ENCODE results near the gene SVBP. TPM values are rescaled to one million over a fixed set of nuclear protein-coding genes. Genes with fewer than 3 reads are reported as not detected.

The SVBP gene
- total and polyA plus RNA-seq, 2 of the 8 experiments (the other 6 are each of a cell fraction or from before 2014, with no cell fraction given) = 29.7 to 30.2 TPM

DNA sequence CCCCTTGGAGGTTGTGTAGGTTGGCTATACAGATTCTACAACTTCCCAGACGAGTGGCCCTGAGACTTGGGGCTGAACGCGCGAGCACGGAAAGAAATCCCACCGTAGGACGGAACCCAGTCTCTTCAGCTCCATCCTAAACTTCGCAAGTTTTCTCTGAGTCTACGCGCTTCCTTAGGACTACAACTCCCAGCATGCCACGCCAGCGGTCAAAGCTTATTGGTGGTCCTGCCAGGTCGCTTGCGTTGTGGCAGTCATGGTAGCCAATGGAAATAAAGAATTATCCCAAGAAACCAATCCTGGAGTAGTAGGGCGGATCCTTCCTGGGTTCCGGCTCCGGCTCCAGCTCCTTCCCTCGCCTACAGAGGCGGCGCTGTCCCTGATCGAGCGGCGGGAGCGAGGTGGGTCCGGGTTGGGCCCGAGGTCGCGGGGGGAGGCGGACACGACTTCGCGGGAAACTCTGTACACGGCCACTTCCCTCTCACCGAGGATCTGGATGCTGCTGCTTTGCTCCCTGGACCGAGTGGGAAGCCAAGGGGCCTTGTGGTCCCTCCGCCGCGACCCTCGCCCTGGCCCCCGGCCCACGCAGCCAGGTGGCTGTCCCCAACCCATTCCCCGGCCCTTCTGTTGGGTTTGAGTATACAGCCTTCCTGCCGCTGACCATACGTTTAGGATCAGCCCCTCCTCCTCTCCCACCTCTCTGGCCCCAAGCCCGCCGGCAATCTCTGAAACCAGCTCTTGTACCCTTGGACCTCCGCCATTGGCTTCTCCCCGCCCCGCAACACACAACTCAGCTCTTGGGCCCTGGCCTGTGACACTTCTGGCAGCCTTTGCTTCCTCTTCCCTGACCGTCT, 29.3 kb upstream of the SVBP start, which contains the start of gene ZNF691:
ZNF691 (plus strand) TSS at position 357 of the 854 bp plus-strand sequence. CDS start 3,046 bp downstream, outside the sequence.
- H3K4me3 ChIP-seq (ENCODE audit: extremely low read depth in 1 of 4, insufficient read depth in 2 of 4, low read depth in 3 of 4, low read length in 4 of 4) = peak within 1 kb of the TSS; percentile 79 to 82 (median 81)
- peaks cover 0 to 6% of the 10 kb centered on the region in 2 experiments for H4K20me1 ChIP-seq (replicated peaks in 1 of 2; ENCODE audit: control insufficient read depth in 1 of 2, insufficient read depth in 2 of 2, low read length in 2 of 2)
- DNase-seq (ENCODE audit: low read depth in 1 of 2, low spot score in 2 of 2) (peak; percentile 84 to 86), FAIRE-seq (peak; percentile 95)
- H3K23ac ChIP-seq (ENCODE audit: insufficient read length) = no peak within 1 kb of the TSS
- H4K91ac ChIP-seq (replicated peaks; ENCODE audit: insufficient read length, low read length) = no peak within 1 kb of the TSS
- peak within 1 kb of the TSS; percentile 45 for H2AFZ ChIP-seq (ENCODE audit: low read length)
- H3K23me2 ChIP-seq (ENCODE audit: low read depth, low read length) = peaks cover 12% of the 10 kb centered on the region
- peak within 1 kb of the TSS; percentile 54; the same call in 1 of the 2 replicates for H2BK5ac ChIP-seq (ENCODE audit: low read depth, low read length)
- peak within 1 kb of the TSS; percentile 82 for H3K4ac ChIP-seq (replicated peaks; ENCODE audit: insufficient read length, low read depth, low read length)
- peak within 1 kb of the TSS; percentile 88; the same call in 1 of the 2 replicates for H4K8ac ChIP-seq (ENCODE audit: extremely low read depth, insufficient read depth, low read length)
- no peak within 1 kb of the TSS; the same call in 1 of the 2 replicates for H2AK5ac ChIP-seq (ENCODE audit: low read depth, low read length)
- CTCF ChIA-PET (ENCODE audit: partially characterized antibody) = interaction anchor here (0.6 to 5.0 kb wide), 21 partner anchors 8 to 245 kb away, joined by 3 to 30 read pairs (median 3); partner anchors contain the start of genes C1orf50, ERMAP and P3H1
- H4K5ac ChIP-seq (ENCODE audit: insufficient read length, low read depth, low read length) = peak within 1 kb of the TSS; percentile 54
- H3K18ac ChIP-seq (ENCODE audit: extremely low read depth, low read length) = peak within 1 kb of the TSS; percentile 2; the same call in 1 of the 2 replicates
- peak within 1 kb of the TSS; percentile 60; the same call in 1 of the 2 replicates for H3K27ac ChIP-seq (ENCODE audit: low read depth, low read length)
- H2BK20ac ChIP-seq (ENCODE audit: low read length) = no peak within 1 kb of the TSS
- POLR2A ChIA-PET (ENCODE audit: partially characterized antibody) = interaction anchor here (0.6 to 3.6 kb wide), 20 partner anchors 8 to 274 kb away, joined by 3 to 21 read pairs (median 5); partner anchors contain the start of genes ERMAP, P3H1, PPIH and SVBP
- H3K79me2 ChIP-seq (ENCODE audit: control insufficient read depth in 1 of 2, insufficient read depth in 2 of 2, low read length in 2 of 2) = peaks cover 11 to 22% of the 10 kb centered on the region in 2 experiments; a peak in 3 of 4 replicates
- peak within 1 kb of the TSS; percentile 88 to 100 for H3K4me2 ChIP-seq (ENCODE audit: insufficient read depth in 1 of 2, low read depth in 2 of 2, low read length in 2 of 2)
- no peak within 1 kb of the TSS for H3K14ac ChIP-seq (ENCODE audit: insufficient read length)
- peaks cover 2 to 9% (median 5%) of the 10 kb centered on the region in 4 experiments; a peak in 6 of 7 replicates for H3K4me1 ChIP-seq (replicated peaks in 1 of 4; ENCODE audit: control insufficient read depth in 3 of 4, insufficient read depth in 4 of 4, low read length in 3 of 4)
- H2BK15ac ChIP-seq (ENCODE audit: low read length) = peak within 1 kb of the TSS; percentile 24; the same call in 1 of the 2 replicates
- 2% methylated on average over 50 of the region's 50 CpGs; no CpG with 5 or more reads in 1 of the 2 experiments for WGBS, 2 experiments (ENCODE audit: extremely low coverage in 1 of 2, insufficient coverage in 1 of 2, insufficient read length in 1 of 2, insufficient replicate concordance in 2 of 2, low coverage in 1 of 2, low lambda C conversion rate in 2 of 2, missing lambda C conversion rate in 1 of 2)
- peaks cover 0 to 7% of the 10 kb centered on the region in 2 experiments; a peak in 2 of 4 replicates for H3K9me3 ChIP-seq (ENCODE audit: insufficient read depth in 2 of 2, low read depth in 1 of 2, low read length in 1 of 2)
- no peak within 1 kb of the TSS for H2BK12ac ChIP-seq (ENCODE audit: low read depth, low read length)
- H3K27me3 ChIP-seq (replicated peaks in 1 of 4; ENCODE audit: control insufficient read depth in 3 of 4, extremely low read depth in 1 of 4, insufficient read depth in 3 of 4, low read length in 3 of 4) = no peaks in the 10 kb centered on the region
- peaks cover 4 to 24% (median 16%) of the 10 kb centered on the region in 4 experiments; a peak in 6 of 8 replicates for H3K36me3 ChIP-seq (ENCODE audit: control insufficient read depth in 2 of 4, insufficient read depth in 4 of 4, low read length in 3 of 4)
- peak within 1 kb of the TSS; percentile 83 for H3K56ac ChIP-seq (replicated peaks; ENCODE audit: insufficient read length, low read depth, low read length)
- H3K79me1 ChIP-seq (ENCODE audit: low read depth, low read length) = peaks cover 10% of the 10 kb centered on the region
- peak within 1 kb of the TSS; percentile 71 to 87 (median 77) for H3K9ac ChIP-seq (replicated peaks in 1 of 4; ENCODE audit: extremely low read depth in 1 of 4, low read depth in 3 of 4, low read length in 3 of 4)
- no peak within 1 kb of the TSS for H2BK120ac ChIP-seq (replicated peaks; ENCODE audit: low read depth, low read length)
- TF ChIP-seq GABPA (IDR thresholded peaks at IDR 0.05; ENCODE audit: borderline replicate concordance, insufficient read depth, low read length) = peak; percentile 81; the same call in 1 of the 2 replicates
- peak; percentile 68 for TF ChIP-seq ASH2L (IDR thresholded peaks at IDR 0.05; ENCODE audit: low read length)
- TF ChIP-seq TEAD4 (IDR thresholded peaks at IDR 0.05; ENCODE audit: low read depth, low read length) = no peak
- no peak for TF ChIP-seq SIN3A (conservative IDR thresholded peaks at IDR 0.05 in 1 of 2, IDR thresholded peaks at IDR 0.05 in 1 of 2; ENCODE audit: low read depth in 1 of 2, low read length in 2 of 2)
- TF ChIP-seq, protein P1, sequence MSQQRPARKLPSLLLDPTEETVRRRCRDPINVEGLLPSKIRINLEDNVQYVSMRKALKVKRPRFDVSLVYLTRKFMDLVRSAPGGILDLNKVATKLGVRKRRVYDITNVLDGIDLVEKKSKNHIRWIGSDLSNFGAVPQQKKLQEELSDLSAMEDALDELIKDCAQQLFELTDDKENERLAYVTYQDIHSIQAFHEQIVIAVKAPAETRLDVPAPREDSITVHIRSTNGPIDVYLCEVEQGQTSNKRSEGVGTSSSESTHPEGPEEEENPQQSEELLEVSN (IDR thresholded peaks at IDR 0.05) = peak; percentile 37
- no peak for TF ChIP-seq MAFK (IDR thresholded peaks at IDR 0.05; ENCODE audit: low read depth, low read length)
- TF ChIP-seq KDM5A (IDR thresholded peaks at IDR 0.05; ENCODE audit: low read length) = 0 out of 2 replicates have a peak, but pooled peaks have one; percentile 18
- TF ChIP-seq HDAC6 (IDR thresholded peaks at IDR 0.05; ENCODE audit: low read depth, low read length) = no peak

Measured in H1 (cell line).